IPS-NIHi7 (cell line): ENCODE results near the gene CALU.

Experiments
- DNase-seq: peaks from one replicate; pipeline ENCODE4 v3.0.0; 2012; ENCODE audit warnings: mixed read lengths; ENCODE audit errors: extremely low spot score

CALU gene

DNA sequence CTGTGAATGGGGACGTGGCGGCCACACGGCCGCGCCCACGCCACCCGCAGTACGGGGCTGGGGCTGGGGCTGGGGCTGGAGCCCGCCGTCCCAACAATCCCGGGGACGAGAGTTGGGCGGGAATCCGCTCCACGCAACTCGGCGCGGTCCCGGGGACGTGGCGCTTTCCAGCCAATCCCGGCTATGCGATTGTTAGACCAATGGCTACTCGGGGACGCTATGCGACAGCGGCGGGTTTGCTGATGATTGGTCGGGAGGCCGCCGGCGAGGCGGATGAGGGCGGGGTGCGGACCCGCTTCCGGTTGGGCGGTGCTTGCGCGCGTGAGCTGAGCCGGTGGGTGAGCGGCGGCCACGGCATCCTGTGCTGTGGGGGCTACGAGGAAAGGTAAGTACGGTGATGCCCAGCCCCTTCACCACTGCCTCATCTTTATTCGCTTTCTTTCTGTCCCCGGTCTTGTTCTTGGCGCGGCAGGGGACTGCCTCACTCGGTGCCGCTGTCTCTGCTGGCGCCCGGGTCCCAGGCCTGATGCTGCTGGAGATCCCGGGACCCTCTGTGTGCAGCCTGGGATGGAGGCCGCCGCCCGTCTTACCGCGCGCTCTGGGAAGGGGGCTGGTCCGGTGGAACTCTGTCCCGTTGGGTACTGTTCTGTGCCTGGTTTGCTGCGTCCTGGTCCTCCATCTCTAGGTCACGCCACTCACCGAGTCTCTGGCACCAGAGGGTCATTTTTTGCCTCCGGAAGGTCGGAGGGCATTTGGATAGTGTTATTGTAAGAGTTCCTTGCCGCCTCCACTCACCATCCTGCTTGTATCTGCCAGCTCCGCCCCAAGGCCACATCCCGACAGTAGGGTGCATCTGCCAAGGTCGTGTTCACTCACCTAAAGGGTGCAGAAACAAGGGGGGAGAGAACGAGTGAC, at the start of gene CALU:
TSS of gene CALU (plus strand) at position 312 of the 915 bp plus-strand sequence. CDS start 9,225 bp downstream, outside the sequence.
- peak; percentile 100 for DNase-seq

- no peak for DNase-seq
Measured at GRCh38 chr7:128691227-128691626, 47.9 kb upstream of the CALU start.

DNA sequence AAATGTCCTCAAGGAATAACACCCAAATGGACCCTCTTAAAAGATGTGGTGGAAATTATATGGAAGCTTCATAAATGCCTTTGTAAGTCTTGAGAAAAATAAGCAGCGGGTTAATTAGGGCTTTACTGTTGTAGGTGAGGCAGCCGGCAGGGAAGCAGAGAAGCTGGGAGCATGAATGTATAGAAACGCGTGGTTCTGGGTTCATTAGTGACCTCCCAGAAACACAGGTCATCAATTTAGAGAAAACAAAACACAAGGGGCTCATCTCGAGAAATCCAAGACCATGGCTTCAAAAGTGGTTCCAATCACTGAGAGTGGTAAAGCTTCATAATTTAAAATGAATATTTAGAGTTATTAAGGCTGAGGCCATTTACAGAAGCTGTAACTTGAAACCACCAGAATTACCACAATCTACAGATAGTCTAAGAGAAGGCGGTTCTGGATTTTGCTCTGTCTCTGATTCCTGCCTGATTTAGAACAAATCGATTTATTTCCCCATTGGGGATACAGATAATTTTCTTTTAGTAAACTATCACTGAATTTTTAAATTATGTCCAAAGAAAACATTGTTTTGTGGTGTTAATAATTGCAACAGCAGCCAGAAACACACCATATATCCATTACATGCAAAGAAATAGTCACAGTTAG, 46.4 kb upstream of the CALU start:
- DNase-seq: no peak

- no peak for DNase-seq
Measured at GRCh38 chr7:128693373-128694015, 45.7 kb upstream of the CALU start.

GRCh38 chr7:128694738-128695137, 44.4 kb upstream of the CALU start:
- DNase-seq: no peak

DNA sequence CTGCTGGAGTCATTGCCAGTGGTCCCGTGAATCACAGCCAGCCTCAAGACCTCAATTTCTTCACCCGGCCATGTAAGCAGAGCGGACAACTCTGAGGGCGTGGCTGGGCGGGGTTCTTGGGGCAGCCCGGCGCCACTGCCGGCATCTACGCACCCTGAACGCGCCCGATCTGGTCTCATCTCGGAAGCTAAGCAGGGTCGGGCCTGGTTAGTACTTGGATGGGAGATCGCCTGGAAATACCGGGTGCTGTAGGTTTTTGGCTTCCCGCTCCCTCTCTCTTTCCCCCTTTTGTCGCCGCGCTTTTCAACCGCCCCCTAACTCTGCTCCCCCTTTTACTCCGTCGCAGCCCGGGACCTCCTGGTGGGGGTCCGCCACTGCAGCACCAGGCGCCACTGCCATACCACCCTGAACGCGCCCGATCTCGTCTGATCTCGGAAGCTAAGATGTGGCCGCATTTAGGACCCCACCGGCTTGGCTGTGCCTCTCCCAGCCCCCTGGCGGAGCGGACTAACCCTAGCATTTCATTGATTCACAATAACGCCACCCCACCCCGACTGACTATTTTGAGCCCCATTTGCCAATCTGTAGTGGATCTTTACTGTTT, 41.8 kb upstream of the CALU start:
- DNase-seq: peak; percentile 80

- no peak for DNase-seq
Measured at GRCh38 chr7:128699196-128699712, 39.9 kb upstream of the CALU start.

DNA sequence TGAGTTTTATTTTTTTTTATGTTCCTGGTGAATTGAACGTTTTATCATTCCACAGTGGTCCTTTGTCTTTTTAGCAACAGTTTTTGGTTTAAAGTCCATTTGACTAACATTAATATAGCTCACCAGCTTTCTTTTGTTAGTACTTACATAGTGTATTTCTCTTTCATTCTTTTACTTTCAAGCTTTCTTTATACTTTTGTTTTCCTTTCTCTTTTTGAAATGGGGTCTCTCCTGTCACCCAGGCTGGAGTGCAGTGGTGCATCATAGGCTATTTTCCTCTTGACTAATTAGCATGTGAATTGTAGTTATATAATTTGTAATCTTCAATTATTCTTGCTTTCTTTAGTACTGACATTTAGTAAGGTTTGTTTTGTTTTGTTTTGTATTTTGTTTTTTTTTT, 39.3 kb upstream of the CALU start:
- DNase-seq: no peak

DNA sequence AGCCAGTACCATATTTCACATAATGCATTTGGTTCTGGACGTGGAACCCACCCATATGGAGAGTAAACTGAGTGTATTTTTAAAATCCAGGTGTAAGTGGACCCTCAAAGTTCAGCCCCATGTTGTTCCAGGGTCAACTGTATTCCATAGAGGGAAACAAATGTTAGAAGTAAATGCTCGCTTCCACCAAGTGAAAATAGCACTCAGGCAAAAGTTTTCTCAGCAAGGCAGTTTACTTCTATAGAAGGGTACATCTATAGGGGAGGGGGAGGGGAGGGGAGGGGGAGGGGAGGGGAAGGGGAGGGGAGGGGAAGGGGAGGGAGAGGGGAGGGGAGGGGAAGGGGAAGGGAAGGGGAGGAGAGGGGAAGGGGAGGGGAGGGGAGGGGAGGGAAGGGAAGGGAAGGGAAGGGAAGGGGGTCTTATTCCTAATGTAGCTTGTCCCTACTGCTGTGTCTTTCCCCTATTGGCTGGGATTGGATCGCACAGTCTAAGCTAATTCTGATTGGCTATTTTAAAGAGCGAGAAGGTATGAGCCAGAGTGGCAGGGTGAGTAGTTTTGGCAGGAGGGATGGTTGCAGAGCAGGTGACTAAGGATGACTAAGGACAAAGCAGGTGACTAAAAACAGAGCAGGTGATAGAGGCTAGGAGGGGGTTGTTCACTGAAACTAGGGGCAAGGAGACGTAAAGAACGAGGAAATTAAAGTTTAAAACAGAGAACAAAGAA, 37.9 kb upstream of the CALU start:
- DNase-seq: no peak

GRCh38 chr7:128703609-128704241, 35.4 kb upstream of the CALU start:
- no peak for DNase-seq

- DNase-seq: no peak
Measured at GRCh38 chr7:128705891-128706333, 33.2 kb upstream of the CALU start.

DNA sequence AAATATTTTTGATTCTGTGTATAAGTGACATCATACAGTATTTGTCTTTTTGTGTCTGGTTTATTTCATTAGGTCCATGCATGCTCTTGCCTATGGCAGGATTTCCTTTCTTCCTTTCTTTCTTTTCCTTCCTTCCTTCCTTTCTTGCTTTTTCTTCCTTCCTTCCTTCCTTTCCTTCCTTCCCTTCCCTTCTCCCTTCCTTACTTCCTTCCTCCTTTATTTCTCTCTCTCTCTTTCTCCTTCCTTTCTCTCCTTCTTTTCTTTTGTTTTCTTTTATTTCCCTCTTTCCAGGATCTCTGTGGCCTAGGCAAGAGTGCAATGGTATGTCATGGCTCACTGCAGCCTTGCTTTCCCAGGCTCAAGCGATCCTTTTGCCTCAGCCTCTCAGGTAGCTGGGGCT, 31.4 kb upstream of the CALU start:
- DNase-seq: no peak

DNA sequence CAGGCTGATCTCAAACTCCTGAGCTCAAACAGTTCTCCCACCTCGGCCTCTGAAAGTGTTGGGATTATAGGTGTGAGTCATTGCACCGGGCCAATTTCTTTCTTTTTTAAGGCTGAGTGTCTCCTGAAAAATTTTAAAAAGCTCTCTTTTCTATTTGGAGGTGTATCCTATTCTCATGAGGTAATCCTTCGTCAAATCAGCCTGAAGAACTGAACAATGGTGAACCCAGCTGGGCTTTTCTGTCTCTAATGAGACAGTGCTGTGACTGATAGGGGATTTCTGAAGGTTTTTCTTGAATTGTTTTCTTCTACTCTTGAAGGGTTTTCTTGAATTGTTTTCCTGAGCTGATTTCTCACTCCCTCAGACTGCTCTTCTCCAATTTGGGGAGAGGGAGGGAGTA, 30.9 kb upstream of the CALU start:
- peak; percentile 45 for DNase-seq

DNA sequence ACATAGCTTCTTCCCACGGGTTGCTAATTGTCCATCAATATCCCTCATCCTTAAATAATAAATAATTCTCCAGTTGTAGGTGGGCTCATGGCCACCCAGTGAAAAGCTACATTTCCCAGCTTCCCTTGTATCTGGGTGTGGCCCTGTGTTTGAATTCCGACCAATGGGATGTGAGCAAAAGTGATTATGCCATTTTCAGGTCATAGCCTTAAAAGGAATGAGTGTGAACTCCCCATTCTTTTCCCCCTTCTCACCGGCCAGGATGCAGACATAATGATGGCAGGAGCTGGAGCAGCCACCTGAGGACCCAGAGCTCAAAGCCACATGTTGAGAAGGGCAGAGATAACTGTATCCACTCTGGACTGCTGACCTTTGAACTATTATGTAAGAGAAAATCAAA, 30.3 kb upstream of the CALU start:
- DNase-seq: no peak

DNA sequence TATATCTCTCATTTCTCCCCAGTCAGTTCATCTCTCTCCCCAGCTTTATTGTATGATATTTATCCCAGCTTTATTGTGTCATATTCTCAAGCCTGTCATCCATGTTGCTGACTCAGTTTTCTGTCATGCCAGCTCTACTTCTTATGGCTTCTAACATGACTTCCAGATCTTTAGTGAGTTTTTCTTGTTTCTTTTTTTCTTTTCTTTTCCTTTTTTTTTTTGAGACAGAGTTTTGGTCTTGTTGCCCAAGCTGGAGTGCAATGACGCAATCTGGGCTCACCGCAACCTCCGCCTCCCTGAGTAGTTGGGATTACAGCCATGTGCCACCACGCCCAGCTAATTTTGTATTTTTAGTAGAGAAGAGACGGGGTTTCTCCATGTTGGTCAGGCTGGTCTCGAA, 28.7 kb upstream of the CALU start:
- DNase-seq: no peak

- DNase-seq: no peak
Measured at GRCh38 chr7:128713794-128714193, 25.4 kb upstream of the CALU start.

DNA sequence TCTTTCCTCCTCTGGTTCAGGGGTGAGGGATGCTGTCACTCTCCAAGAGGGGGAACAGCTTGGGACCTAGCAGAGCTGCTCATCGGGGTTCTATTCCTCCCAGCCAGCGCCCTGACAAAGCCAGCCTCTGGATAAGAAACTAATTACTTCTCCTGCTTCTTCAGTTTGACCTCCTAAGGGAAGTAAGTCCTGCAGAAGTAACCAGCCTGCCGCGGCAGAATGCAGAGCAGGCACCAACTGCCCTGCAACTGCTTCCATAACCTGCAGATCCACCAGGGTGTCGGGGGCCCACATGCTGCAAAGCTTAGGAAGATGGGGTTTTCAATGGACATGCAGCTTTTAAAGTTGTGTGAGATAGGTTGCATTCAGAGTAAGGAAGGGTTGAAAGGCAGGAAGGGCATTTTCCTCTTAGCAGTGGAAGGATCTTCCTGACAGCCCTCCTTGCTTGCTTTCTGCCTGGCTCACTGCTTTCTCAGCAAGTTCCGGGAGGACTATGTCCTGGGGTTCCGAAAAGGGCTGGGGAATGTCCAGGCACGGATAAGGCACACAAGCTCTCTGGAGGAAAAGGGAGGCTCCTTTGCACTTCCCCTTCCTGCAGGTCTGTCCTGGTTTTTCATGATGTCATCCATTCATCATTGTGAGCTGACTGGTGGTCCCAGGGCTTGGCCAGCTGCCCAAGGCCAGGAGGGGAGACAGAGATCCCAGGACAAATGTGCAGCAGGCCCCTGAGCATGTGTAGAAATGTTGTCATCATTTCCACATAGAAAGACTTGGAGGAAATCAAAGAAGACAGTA, 24.3 kb upstream of the CALU start:
- DNase-seq: no peak

DNA sequence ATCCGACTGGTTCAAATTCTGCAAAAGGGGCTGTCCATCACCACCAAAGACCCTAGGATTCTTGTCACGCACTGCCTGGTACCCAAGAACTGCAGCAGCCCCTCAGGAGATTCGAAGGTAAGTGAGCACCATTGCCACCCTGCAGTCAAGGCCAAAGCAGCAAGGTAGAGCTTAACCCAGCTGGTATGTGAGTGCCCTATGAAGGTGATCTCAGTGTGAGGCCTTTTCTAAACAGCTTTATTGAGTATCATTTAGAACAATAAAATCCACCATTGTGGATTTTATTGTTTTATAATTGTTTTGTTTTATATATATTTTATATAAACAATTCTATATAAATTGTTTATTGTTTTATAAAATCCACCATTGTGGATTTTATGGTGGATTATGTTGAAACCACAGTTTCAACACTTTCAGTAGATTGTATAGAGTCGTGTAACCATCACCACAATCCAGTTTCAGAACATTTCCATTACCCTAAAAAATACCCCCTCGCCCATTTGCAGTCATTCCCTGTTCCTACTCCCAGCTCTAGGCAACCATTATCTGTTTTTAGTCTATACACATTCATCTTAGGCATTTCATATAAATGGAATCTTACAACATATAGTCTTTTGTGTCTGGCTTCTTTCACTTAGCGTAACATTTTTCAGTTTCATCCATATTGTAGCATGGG, 20.1 kb upstream of the CALU start:
- no peak for DNase-seq

- DNase-seq: no peak
Measured at GRCh38 chr7:128721376-128721775, 17.8 kb upstream of the CALU start.
